Measurements from ENCODE around the gene TERT.

GRCh38 chr5:1315709-1316587, 21.1 kb upstream of the TERT start:
- no peak for TF ChIP-seq YBX1 (IDR thresholded peaks at IDR 0.05)
- TF ChIP-seq TCF7 (IDR thresholded peaks at IDR 0.05; ENCODE audit: borderline replicate concordance), result peak; percentile 92
- TF ChIP-seq POLR2A (IDR thresholded peaks at IDR 0.05; ENCODE audit: low read depth, low read length), result peak; percentile 71; the same call in 1 of the 2 replicates
- TF ChIP-seq TAF1 (IDR thresholded peaks at IDR 0.05; ENCODE audit: borderline replicate concordance, low read depth, low read length), result no peak
- no peak for TF ChIP-seq CTCF (IDR thresholded peaks at IDR 0.05 in 2 of 3, conservative IDR thresholded peaks at IDR 0.05 in 1 of 3; ENCODE audit: control insufficient read depth in 2 of 3, extremely low read depth in 1 of 3, insufficient read depth in 1 of 3, low read depth in 3 of 3, low read length in 3 of 3)
- no peak for TF ChIP-seq REST (IDR thresholded peaks at IDR 0.05; ENCODE audit: low read depth, low read length)
- TF ChIP-seq RCOR1 (conservative IDR thresholded peaks at IDR 0.05; ENCODE audit: low read depth, low read length), result 0 out of 2 replicates have a peak, but pooled peaks have one; percentile 69
- no peak for TF ChIP-seq ZZZ3 (IDR thresholded peaks at IDR 0.05; ENCODE audit: control insufficient read depth, insufficient read length, low read depth)
- peak; percentile 62; the same call in 1 of the 2 replicates for TF ChIP-seq POLR2AphosphoS5 (IDR thresholded peaks at IDR 0.05; ENCODE audit: low read length)
- no peak for TF ChIP-seq CHD4 (IDR thresholded peaks at IDR 0.05)
- TF ChIP-seq NR2C1 (IDR thresholded peaks at IDR 0.05), result no peak
- TF ChIP-seq ATF2 (IDR thresholded peaks at IDR 0.05; ENCODE audit: low read length), result peak; percentile 92
- TF ChIP-seq MAX (IDR thresholded peaks at IDR 0.05; ENCODE audit: low read depth, low read length), result peak; percentile 47
